HG03469 (cell line): ENCODE data around the gene SLC4A8.

ENCODE experiments used
- ATAC-seq: cut with Tn5 transposase; IDR thresholded peaks from one replicate; pipeline ENCODE4 v1.9.1; 2021; ENCODE audit warnings: mild to moderate bottlenecking, moderate library complexity, moderate number of reproducible peaks; ENCODE audit not compliant: unreplicated experiment

Gene SLC4A8

DNA sequence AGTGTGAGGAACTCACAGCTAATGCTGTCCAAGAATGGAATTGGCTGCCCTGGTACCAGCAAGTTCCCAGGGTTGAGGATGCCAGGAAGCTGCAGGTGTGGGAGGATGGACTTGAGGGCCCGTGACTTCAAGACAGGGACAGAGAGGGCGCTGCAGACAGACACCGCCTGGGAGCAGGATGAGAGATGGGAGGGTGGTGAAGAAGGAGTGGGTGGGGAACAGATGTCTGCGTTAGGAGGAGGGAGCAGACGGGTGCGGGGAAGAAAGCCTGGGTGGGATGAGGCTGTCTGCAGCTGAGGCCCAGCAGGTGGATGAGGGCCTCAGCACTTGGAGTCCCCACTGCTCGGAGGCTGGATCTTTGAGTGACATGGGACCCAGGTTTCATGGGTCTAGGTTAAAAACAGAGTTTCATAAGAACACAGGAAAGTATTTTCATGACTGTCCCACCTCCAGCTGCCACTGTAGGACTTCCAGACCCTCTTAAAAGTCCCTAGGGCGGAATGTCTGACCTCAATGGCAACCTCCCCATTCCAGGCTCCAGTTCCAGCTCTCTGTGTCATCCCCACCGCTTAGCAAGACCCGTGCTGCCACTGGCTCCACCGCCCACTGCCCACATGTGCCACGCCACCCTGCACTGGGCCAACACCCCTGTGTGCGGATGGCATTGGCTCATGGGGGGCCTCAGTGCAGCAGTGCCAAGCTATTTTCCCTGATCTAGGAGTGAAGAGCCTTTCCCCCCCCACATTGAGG is 96.1 kb downstream of the SLC4A8 start:
- no peak for ATAC-seq

DNA sequence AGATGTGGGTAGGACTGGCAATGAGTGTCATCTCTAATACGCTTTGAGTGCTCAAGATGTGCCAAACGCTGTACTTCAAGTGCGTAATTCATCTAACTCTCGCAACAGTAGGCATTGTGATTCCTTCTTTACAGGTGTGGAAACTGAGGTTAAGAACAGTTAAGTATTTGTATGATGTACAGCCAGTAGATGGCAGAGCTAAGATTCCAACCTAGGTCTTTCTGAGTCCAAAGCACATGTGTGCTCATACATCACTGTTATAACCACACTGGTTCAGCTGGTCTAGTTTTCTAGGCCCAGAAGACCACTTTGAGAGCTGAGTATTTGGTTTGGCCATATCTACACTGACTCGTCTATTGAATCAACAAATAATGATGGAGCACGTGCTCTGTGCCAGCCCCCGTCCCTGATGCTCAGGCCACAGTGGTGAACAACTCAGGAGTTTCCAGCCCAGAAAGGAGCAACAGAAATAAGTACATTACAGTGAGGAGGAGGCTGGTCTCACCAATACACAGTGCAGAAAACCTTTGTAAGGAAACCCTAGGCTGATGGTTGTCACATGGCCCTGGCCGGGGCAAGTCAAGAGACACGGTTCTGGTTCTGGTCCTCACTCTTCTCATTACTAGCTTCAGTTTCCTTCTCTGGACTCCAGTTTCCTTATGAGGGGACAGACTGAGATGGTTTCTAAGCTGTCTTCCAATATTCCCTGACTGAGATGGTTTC is 97.1 kb downstream of the SLC4A8 start:
- ATAC-seq, result no peak

DNA sequence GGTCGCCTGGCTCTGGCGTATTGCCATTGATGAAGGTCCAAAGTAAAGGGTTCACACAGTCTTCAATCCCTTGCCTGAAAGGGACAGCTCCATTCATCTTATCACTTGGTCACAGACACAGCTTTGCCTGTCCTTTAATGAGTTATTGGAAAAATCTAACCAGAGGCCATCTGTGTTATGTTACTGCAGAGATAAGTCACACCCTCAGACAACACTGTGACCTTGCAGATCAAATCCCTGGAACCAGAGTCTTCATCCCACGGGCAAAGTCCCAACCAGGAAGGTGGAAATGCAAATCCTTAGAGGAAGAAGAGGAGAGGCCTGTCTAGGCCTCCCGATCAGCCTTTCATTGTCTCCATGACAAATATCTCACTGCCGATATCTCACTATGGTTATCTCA is 98.1 kb downstream of the SLC4A8 start:
- no peak for ATAC-seq

DNA sequence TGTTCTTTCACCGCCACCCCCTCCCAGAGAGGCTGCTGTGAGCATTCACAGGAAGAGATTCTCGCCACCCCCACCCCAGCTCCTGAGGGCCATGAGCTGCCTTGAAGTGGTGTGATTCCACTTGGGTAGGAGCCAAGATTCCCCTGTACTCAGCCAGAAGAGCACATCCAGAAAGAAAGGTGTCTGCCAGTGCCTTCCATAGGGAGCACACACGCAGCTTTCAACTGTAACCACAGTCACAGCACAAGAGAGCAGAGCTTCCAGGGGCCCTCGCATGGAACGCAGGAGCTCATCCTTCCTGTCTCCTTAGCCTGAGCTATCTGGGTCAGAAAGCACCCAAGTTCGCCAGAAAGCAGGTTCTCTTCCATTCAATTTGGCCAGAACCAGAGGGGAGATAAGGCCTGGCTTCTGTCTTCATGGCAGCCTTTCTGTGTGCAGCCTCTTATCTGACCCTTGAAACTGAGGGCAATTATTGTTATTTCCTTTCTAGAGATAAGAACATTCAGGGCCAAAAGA is 99.8 kb downstream of the SLC4A8 start:
- ATAC-seq, result no peak

DNA sequence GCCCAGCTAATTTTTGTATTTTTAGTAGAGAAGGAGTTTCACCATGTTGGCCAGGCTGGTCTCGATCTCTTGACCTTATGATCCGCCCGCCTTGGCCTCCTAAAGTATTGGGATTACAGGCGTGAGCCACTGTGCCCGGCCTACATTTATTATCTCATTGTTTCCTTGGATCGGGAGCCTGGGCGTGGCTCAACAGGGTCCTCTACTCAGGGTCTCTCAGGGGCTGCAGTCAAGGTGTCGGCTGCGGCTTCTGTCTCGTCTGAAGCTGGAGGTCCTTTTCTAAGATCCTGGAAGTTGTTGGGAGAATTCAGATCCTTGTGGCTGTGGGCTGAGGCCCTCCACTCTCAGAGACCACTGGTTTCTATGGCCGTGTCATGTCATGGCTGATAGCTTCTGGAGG is 100.9 kb downstream of the SLC4A8 start:
- no peak for ATAC-seq

DNA sequence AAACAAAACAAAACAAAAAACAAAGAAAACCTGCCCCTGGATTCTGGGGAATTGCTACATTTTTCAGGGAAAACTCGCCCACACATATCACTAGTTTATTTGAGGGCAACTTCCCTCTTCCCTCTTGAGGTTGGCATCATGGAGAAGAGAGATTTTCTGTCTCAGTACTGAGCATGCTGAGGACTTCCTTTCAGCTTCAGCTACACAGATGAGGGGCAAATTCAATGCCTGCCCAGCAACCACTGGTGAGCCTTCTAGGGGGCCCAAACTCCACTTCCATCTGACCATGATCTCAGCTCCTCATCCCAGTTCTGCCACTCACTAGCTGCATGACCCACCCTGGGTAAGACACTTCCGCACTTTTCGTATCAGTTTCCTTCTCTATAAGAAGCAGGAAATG is 103.3 kb downstream of the SLC4A8 start:
- ATAC-seq, result no peak

DNA sequence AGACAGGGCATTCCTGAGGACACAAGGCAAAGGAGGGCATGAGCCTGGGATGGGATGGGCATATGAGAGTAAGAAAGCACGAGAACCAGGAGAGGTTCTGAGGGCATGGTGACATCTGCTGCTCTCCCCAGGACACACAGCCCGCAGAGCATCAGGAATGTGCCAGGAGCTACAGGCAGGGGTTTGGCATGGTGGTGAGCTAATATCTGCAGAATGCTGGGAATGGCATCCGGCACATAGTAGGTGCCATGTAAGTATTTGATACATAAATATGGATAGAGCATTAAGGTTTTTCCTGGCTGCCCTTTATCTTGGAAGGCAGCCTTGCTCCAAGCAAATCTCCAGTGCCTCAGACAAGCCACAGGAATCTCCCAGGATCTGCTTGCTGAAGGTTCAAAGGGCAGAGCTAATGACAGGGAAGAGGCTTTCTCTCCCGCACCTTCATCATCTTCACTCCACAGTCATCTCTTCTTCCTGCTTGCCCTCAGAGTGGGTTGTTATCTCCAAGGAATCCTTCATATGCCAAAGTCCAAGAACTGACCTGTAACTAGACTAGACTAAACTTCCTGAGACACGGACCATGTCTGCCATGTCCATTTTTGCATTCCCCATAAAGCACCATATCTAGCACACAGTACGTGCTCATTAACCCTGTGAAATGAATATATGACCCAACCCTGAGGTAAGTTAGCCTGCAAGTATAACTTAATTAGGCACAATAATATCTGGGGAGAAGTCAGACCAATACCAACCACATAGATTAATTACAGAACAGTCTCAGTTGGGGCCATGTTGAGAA is 104.4 kb downstream of the SLC4A8 start:
- no peak for ATAC-seq

DNA sequence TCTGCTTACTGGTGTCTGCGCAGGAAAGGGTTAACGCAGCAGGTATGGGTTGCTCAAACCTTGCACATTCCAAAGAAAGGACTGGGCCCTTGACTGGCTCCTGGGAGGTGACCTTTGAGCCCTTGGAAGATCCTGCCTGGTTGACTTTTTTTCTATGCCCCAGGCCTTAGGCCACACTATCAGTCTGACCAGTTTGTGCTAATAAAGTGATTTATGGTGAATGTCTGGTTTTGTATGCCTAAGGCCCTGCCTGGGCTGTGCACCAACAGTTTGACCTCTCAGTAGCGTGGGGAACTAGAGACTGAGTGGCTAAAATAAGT is 105.0 kb downstream of the SLC4A8 start:
- no peak for ATAC-seq

DNA sequence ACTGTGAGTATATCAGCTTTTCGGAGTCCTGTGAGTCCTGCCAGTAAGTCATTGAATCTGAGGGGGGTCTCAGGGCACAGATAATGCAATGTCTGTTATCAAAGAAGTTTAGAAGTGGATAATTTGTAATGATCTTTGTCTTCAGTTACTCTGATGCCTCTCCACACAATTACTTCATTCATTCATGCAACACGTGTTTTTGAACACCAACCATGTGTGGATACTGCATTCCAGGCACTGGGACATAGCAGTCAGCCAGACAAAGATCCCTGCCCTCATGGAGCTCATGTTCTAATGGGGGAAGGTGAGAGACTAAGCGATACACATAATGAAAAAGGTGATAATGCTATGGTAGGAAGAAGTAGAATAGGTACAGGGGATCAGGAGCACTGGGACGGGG is 105.6 kb downstream of the SLC4A8 start:
- ATAC-seq, result no peak

DNA sequence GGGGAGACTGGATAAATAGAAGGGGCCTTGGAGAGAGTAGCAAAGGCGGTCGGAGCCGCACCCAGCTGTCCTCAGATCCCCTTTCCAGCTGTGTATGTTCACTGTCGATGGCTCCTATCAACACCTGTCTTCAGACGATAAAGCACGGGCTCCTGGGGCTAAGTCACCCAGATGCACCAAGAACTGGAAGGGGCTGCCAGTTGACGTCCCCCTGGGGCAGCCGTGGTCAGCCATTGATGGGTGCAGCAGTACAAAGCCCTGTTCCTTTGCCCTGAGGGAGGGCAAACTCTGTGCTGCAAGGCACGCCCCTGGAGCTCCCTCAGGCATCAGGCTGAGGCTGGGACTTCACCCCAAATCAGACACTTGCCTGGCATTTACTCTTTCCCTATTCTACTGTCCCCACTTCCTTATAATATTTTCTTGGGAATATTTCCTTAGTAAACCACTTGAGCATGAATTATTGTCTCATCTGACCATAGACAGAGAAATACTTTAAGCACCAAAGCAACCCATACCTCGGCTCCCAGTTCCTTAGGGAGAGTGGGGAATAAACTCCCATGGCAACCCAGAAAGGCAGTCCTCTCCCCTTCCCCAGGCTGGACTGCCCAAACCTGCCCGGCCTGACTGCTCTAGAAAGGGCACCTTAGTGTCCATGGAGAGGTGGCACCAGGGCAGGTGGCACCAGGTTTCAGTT is 106.8 kb downstream of the SLC4A8 start:
- no peak for ATAC-seq

DNA sequence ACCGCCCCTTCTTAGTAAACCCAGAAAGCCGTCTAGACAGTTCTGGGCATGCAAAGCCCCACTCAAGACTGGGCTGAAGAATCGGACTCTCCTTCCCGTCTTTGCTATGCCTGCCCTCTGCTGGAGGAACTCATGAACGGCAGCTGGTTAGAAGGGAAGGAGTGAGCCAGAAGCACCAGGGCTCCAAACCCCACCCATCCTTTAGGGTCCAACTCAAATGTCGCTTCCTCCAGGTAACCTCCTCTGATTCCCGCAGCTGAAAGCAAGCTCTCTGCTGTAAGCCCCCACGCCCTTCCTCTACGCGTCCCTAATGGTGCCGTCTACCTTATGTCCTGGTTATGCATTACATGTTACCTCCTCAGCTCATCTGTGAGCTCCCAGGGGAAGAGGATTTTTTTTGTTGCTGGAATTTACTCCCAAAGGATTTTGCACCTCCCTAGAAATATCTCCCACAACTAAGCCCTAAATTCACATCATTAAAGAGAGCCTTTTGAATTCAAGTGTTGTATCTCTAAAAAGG is 107.4 kb downstream of the SLC4A8 start:
- no peak for ATAC-seq

DNA sequence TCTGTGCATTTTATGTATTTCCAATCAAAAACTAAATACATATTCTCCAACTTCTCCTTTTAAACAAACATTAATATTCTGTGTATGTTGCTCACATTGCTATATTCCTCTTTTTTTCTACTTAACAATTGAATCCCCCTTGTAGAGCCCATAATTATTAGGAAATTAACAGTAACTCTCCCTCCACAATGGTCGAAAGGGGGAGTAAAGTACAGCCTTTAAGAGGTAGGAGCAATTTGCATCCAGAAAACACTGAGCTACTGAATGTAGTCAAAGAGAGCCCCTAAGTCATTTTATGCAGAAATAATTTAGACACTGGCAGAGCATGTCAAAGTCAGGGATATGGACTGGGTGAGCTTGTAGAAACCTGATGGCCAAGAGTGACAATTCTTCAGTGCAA is 109.2 kb downstream of the SLC4A8 start:
- no peak for ATAC-seq

DNA sequence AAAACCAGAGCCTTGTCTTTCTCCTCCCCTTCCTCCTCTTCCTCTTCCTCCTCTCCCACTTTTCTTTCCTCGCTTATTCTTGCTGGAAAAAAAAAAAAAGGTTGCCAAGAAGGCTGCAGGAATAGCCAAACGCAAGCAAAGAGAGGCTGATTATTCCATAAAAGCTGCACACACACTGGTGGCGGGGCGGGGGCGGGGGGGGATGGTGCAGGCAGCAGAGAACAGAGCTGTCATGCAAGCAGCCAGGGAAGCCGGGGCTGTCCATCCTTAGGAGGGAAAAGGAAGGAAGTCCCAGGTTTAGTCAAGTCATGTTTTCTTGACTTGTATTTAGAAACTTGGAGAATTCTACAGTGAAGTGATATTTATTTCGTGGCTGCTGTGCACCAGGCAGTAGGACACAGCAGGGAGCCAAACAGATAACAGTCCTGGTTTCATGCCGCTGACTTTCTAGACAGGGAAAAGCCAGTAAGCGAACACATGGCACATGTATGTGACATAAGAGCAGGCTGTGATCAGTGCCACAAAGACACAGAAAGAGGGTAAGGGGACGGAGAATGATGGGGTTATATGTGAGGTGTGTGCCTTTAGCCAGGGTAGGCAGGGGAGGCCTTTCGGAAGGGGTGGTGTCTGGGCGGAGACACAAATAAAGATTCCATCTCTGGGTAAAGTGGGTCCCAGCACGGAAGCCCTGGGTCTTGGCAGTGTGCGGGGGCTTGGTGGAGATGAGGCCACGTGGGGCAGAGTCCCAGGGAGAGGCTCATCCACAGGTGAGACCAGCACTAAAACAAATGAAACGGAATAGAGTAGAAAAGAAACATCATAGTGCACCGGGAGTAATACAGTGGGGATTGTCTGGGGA is 109.8 kb downstream of the SLC4A8 start:
- no peak for ATAC-seq

DNA sequence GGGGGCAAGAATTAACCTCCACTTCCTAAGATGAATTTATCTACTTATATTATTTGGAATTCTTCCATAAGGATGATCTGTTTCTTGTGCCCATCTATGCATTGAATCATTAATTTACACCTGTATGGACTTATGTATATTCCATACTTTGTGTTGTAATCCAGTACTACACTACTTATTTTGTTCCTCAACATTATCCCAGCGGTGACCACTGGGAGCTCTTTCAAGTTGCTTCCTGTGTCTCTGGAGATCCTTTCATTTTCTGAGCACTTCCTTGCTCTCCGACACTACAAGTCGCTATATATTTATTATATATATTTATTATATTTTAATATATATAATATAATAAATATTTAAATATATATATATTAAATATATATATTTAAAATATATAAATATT is 111.5 kb downstream of the SLC4A8 start:
- no peak for ATAC-seq

DNA sequence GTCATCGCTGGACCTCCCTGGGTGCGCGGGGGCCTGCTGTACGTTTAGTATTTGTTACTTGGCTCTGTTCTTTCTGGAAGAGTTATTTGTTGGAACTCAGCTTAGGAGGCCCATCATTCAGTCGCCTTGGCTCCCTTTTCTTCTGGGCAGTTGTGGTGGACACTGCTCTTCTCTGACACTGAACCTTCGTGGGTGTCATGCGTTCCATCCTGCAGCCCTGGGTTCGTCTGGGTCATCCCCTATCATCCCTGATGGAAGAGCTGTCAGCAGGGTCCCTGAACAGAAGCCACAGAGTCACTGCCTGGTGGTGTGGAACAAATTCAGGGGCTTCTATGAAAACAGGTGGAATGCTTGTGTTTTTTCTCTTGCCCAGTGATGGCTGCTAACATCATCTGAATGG is 113.5 kb downstream of the SLC4A8 start:
- ATAC-seq, result no peak

DNA sequence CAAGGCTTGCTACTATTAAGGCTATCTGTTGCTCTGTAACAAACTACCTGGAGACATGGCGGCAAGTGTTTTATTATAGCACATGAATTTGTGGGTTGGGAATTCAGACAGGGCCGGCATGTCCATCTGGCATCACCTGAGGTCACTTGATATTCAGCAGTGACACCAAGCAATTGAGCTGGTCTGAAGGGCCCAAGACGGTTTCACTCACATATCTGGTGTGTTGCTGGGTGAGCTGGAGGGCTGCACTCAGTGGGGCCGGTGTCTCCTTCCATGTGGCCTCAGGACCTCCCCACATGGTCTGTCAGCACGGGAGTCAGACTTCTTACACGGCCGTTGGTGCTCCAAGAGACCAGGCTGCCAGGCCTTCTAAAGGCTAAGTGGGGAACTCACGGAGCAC is 114.0 kb downstream of the SLC4A8 start:
- no peak for ATAC-seq

DNA sequence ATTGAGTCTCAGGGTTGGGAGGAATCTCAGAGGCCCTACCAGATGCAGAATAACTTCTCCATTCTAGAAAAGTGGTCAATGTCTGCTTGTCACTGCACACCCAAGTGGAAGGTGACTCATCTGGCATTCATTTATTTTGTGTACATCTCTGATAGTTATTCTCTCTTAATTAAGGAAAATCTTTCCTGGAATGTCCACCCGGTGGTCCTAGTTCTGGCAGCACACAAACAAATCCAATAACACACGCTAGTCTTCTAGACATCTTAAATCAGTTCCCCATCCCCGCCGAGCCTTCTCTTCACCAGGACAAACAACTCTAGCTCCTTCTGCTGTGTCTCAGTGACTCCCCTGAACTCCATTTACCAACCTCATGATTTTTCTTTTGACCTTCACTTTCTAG is 116.4 kb downstream of the SLC4A8 start:
- ATAC-seq, result no peak

DNA sequence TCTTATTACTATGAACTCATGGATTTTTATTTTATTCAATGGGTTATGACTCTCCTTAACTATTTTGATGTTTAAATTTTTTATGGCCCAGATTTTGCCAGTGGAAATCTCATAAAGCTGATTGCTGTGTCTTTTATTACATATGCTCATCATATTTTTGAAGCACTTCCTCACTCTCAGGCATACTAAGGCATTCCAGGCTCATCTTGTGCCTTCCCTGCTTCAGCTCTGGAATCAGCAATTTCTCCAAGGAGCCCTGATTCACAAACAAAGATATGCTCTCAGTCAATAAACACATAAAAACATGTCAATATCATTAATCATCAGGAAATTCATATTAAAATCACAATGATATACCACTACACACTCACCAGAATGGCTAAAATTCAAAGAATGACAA is 121.5 kb downstream of the SLC4A8 start:
- ATAC-seq, result no peak

DNA sequence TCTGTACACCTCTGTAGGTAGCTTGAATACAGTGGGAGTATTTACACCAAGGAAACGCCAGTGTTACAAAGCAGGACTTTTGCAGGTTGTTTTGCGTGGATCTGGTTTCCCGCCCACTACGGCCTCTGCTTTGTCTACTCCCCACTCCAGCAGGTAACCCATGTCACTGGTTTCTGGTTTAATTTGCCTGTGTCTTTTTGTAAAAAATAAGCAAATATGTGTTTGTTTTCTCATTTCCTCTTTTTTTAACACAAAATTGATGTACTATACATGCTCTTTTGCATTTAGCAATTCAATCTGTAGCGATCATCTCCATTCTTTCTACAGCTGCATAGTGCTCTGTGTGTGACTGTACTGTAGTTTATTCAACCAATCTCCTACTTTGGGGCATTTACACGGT is 123.0 kb downstream of the SLC4A8 start:
- ATAC-seq, result no peak

DNA sequence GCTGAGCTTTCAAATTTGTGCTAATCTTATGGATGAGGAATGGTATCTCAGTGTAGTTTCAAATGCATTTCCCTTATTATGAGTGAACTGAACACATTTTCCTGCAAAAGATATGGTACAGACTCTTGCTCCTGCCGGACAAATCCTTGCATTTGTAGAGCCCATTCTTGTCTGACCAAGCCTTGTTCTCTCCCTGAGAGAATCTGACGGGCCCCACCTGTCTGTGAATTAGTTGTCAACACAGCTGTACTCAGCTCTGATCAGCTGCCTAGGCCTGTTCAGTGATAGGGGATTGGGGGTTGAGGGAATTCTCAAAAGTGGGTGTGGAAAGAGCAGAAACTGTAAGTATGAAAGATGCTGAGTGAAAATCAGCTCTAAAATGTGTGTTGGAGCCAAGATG is 123.6 kb downstream of the SLC4A8 start:
- ATAC-seq, result no peak
